ENCODE measurements around the gene CLDN20.
A peak's percentile ranks its signal among the peaks of the same experiment; 100 is the strongest.
"Not testable (repeated sequence)": the region's sequence is repeated elsewhere in the genome, so short reads cannot be mapped to it uniquely, and the experiment has no call there.

CLDN20 gene

GRCh38 chr6:155306958-155307357 is 43.1 kb downstream of the CLDN20 start:
- H3K4me3 Mint-ChIP-seq, result no peak overlapping the region
- H3K4me1 Mint-ChIP-seq, result peaks cover 49% of the 10 kb centered on the region
- H3K36me3 Mint-ChIP-seq, result peaks cover 23% of the 10 kb centered on the region
- no peaks in the 10 kb centered on the region for H3K27me3 Mint-ChIP-seq
- H3K27ac Mint-ChIP-seq, result no peak overlapping the region
- H3K9me3 Mint-ChIP-seq, result no peaks in the 10 kb centered on the region

- Mint-ChIP-seq H3K27me3 (no peaks in the 10 kb centered on the region), H3K4me1 (peaks cover 62% of the 10 kb centered on the region), H3K9me3 (no peaks in the 10 kb centered on the region), H3K4me3 (no peak overlapping the region), H3K27ac (peak overlapping the region; percentile 71), H3K36me3 (peaks cover 24% of the 10 kb centered on the region)
Observed at GRCh38 chr6:155309150-155309549, 45.3 kb downstream of the CLDN20 start.

GRCh38 chr6:155310596-155310995 is 46.8 kb downstream of the CLDN20 start:
- Mint-ChIP-seq H3K4me1 (peaks cover 71% of the 10 kb centered on the region), H3K4me3 (no peak overlapping the region), H3K27me3 (no peaks in the 10 kb centered on the region), H3K27ac (peak overlapping the region; percentile 36), H3K9me3 (no peaks in the 10 kb centered on the region), H3K36me3 (peaks cover 17% of the 10 kb centered on the region)

GRCh38 chr6:155311086-155311485 is 47.3 kb downstream of the CLDN20 start:
- H3K27me3 Mint-ChIP-seq, result no peaks in the 10 kb centered on the region
- peaks cover 15% of the 10 kb centered on the region for H3K36me3 Mint-ChIP-seq
- no peak overlapping the region for H3K4me3 Mint-ChIP-seq
- no peaks in the 10 kb centered on the region for H3K9me3 Mint-ChIP-seq
- peaks cover 68% of the 10 kb centered on the region for H3K4me1 Mint-ChIP-seq
- peak overlapping the region; percentile 84 for H3K27ac Mint-ChIP-seq

- Mint-ChIP-seq H3K27ac (peak overlapping the region; percentile 15), H3K4me3 (no peak overlapping the region), H3K9me3 (no peaks in the 10 kb centered on the region), H3K27me3 (no peaks in the 10 kb centered on the region), H3K36me3 (peaks cover 15% of the 10 kb centered on the region), H3K4me1 (peaks cover 66% of the 10 kb centered on the region)
Observed at GRCh38 chr6:155311583-155311982, 47.8 kb downstream of the CLDN20 start.

GRCh38 chr6:155312950-155313349 is 49.1 kb downstream of the CLDN20 start:
- not testable (repeated sequence) for H3K9me3 Mint-ChIP-seq, H3K27me3 Mint-ChIP-seq
- Mint-ChIP-seq H3K4me3 (peak overlapping the region; percentile 88), H3K36me3 (peaks cover 11% of the 10 kb centered on the region), H3K27ac (peak overlapping the region; percentile 35), H3K4me1 (peaks cover 56% of the 10 kb centered on the region)

- H3K4me1 Mint-ChIP-seq, result peaks cover 52% of the 10 kb centered on the region
Observed at GRCh38 chr6:155313602-155314091, 49.8 kb downstream of the CLDN20 start.

GRCh38 chr6:155314092-155314772 is 50.4 kb downstream of the CLDN20 start, which contains the start of gene TFB1M:
TSS of gene TFB1M (minus strand) at chr6:155314484. CDS start at chr6:155314428, 56 bp downstream.
- peak within 1 kb of the TSS; percentile 88 for H3K4me3 Mint-ChIP-seq
- no peaks in the 10 kb centered on the region for H3K27me3 Mint-ChIP-seq
- peaks cover 9% of the 10 kb centered on the region for H3K36me3 Mint-ChIP-seq
- H3K4me1 Mint-ChIP-seq, result peaks cover 49% of the 10 kb centered on the region
- H3K27ac Mint-ChIP-seq, result peak within 1 kb of the TSS; percentile 92
- no peaks in the 10 kb centered on the region for H3K9me3 Mint-ChIP-seq

More at GRCh38 chr6:155313602-155314091, 49.8 kb downstream of the CLDN20 start:
- peak overlapping the region; percentile 92 for H3K27ac Mint-ChIP-seq
- peak overlapping the region; percentile 88 for H3K4me3 Mint-ChIP-seq
- H3K27me3 Mint-ChIP-seq, result no peaks in the 10 kb centered on the region
- peaks cover 10% of the 10 kb centered on the region for H3K36me3 Mint-ChIP-seq
- H3K9me3 Mint-ChIP-seq, result no peaks in the 10 kb centered on the region

- Mint-ChIP-seq H3K36me3 (peaks cover 6% of the 10 kb centered on the region), H3K27me3 (no peaks in the 10 kb centered on the region), H3K9me3 (no peaks in the 10 kb centered on the region), H3K27ac (peak overlapping the region; percentile 92), H3K4me1 (peaks cover 49% of the 10 kb centered on the region), H3K4me3 (peak overlapping the region; percentile 88)
Observed at GRCh38 chr6:155314773-155315515, 51.1 kb downstream of the CLDN20 start.

GRCh38 chr6:155315516-155315871 is 51.7 kb downstream of the CLDN20 start:
- Mint-ChIP-seq H3K4me1 (peaks cover 45% of the 10 kb centered on the region), H3K9me3 (no peaks in the 10 kb centered on the region), H3K4me3 (peak overlapping the region; percentile 88), H3K36me3 (peaks cover 3% of the 10 kb centered on the region), H3K27ac (peak overlapping the region; percentile 92), H3K27me3 (no peaks in the 10 kb centered on the region)

- no peak overlapping the region for H3K4me3 Mint-ChIP-seq
- peaks cover 38% of the 10 kb centered on the region for H3K4me1 Mint-ChIP-seq
- H3K27ac Mint-ChIP-seq, result no peak overlapping the region
- no peaks in the 10 kb centered on the region for H3K9me3 Mint-ChIP-seq
- peaks cover 2% of the 10 kb centered on the region for H3K36me3 Mint-ChIP-seq
- no peaks in the 10 kb centered on the region for H3K27me3 Mint-ChIP-seq
Observed at GRCh38 chr6:155316419-155316818, 52.6 kb downstream of the CLDN20 start.

GRCh38 chr6:155317186-155317585 is 53.4 kb downstream of the CLDN20 start:
- Mint-ChIP-seq H3K27me3 (no peaks in the 10 kb centered on the region), H3K4me3 (no peak overlapping the region)

GRCh38 chr6:155319902-155320301 is 56.1 kb downstream of the CLDN20 start:
- no peak overlapping the region for H3K4me3 Mint-ChIP-seq
- H3K27me3 Mint-ChIP-seq, result no peaks in the 10 kb centered on the region
- no peaks in the 10 kb centered on the region for H3K36me3 Mint-ChIP-seq
- no peak overlapping the region for H3K27ac Mint-ChIP-seq
- H3K4me1 Mint-ChIP-seq, result peaks cover 14% of the 10 kb centered on the region
- no peaks in the 10 kb centered on the region for H3K9me3 Mint-ChIP-seq

More at GRCh38 chr6:155317186-155317585, 53.4 kb downstream of the CLDN20 start:
- Mint-ChIP-seq H3K27ac (no peak overlapping the region), H3K9me3 (no peaks in the 10 kb centered on the region), H3K4me1 (peaks cover 31% of the 10 kb centered on the region), H3K36me3 (peaks cover 2% of the 10 kb centered on the region)

GRCh38 chr6:155324172-155324571 is 60.4 kb downstream of the CLDN20 start:
- Mint-ChIP-seq H3K9me3 (no peaks in the 10 kb centered on the region), H3K4me3 (no peak overlapping the region), H3K36me3 (no peaks in the 10 kb centered on the region), H3K27ac (no peak overlapping the region), H3K4me1 (peaks cover 23% of the 10 kb centered on the region), H3K27me3 (no peaks in the 10 kb centered on the region)

- no peaks in the 10 kb centered on the region for H3K9me3 Mint-ChIP-seq
- no peaks in the 10 kb centered on the region for H3K27me3 Mint-ChIP-seq
Observed at GRCh38 chr6:155324993-155325392, 61.2 kb downstream of the CLDN20 start.

More at GRCh38 chr6:155324993-155325392, 61.2 kb downstream of the CLDN20 start:
- peaks cover 27% of the 10 kb centered on the region for H3K4me1 Mint-ChIP-seq
- H3K36me3 Mint-ChIP-seq, result no peaks in the 10 kb centered on the region
- H3K27ac Mint-ChIP-seq, result no peak overlapping the region
- H3K4me3 Mint-ChIP-seq, result no peak overlapping the region
